GM18909 (cell line): Measurements from ENCODE around the gene INPP4B.

Experiments
- ATAC-seq: cut with Tn5 transposase; IDR thresholded peaks from one replicate; pipeline ENCODE4 v1.9.1; 2021; ENCODE audit warnings: mild to moderate bottlenecking; ENCODE audit not compliant: unreplicated experiment, poor library complexity

The INPP4B gene

DNA sequence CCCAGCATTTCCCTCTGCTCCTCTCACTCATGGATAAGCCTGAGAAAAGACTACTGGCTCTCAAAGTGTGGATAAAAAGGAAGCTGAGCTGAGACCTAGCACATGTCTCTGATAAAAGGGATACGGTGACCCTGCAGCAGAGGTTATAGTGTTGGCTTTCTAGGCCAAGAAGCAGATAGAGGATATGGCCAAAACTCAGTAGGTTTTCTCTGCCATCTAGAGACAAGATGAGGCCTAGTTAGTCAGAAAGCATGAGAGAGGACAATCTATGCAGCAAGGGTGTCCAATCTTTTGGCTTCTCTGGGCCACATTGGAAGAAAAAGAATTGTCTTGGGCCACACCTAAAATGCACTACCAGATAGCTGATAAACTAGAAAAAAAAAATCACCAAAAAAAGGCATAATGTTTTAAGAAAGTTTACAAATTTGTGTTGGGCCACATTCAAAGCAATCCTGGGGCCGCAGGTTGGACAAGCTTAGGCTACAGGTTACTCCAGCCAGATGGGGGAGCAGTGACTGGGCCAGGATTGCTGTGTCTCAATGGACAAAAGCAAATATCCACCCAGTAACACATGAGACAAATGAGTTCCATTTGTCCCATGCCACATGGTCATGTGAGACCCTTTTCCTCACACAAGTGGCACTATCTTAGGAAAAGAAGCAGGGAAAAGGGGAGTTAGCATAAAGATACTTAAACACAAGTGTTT is 411.4 kb downstream of the INPP4B start:
- ATAC-seq: no peak

DNA sequence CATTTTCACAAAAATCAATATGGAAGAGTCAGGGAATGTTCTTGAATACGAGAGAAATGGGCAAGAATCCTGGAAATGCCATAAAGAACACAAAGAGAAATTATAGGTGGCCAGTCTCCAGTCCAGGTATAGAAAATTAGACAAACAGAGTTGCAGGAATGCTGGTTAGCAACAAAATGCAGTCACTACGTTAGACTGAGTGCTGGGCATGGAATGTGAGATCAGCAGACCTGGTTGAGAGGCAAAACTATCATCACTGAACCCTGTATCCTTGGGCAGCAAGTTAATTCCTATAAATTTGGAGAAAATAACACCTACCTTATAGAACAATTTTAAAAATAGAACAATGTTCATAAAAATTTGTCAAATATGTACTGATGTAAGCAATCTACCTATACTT is 417.4 kb downstream of the INPP4B start:
- no peak for ATAC-seq

DNA sequence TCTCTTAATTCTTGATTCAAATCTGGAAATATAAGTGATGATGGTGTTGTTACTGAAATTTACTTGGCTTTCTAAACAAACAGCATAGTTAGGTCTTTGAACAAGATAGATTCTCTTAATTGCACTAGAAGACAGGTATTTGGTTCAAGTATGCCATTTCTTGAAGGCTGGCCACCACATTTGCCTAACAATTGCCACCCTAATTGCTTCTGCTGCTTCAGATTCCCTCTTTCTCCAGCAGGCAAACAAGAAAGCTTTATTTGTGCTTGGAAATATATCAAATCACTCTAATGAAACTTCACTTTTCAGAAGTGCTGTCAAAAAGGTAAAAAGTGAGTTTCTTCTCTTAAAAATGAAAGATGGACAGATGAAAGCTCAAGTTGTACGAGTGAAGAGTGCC is 418.6 kb downstream of the INPP4B start:
- no peak for ATAC-seq

DNA sequence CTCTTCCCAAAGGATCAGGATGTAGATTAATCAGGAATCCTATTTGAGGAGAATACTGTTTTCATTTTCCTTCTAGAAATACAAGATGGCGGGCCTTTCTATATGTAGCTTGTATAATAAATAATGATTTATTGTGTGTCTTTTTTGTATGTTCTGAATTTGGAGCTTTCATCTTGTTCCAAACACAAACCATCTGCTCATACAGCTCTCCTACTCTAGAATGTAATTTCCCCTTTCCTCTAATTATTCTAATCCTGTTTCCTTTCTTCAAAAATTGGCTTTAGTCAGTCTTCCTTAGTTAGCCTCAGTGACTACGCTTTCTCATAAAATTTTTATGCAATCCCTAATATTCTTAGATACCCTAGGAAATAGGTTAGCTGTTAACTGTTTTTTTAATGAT is 422.2 kb downstream of the INPP4B start:
- no peak for ATAC-seq

DNA sequence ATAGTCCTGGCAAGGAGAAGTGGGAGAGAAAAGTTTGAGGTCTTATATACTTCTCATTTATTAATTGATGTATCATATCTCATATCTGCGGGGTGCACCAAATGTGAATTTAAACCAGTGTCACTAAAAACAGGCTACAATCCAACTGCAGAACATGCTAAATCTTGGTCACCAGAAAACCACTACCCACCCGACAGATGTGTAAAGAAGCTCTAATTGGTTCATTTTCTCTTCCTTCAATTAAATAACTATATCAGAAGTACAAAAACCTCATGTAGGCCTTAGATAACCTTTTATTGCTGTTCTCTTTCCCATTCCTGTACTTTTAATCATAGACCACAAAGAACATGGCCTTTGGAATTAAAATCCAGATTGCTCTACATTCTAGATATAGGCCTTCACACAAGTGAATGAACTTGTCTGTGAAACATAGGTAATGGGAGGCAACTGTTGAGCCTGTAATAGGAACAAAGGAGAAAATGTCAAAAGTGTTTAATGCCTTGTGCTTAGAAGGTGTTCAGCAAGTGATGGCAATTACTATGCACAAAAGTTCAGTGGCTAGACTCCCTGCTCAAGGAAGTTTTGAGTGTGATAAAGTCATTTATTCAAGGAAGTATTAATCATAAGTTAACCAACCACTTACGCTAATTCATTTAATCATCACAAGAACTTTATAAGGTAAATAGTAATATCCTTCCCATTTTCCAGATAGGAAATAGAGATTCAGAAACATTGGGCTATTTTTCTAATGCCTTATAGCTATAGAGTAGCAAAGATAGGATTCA is 425.6 kb downstream of the INPP4B start:
- no peak for ATAC-seq

DNA sequence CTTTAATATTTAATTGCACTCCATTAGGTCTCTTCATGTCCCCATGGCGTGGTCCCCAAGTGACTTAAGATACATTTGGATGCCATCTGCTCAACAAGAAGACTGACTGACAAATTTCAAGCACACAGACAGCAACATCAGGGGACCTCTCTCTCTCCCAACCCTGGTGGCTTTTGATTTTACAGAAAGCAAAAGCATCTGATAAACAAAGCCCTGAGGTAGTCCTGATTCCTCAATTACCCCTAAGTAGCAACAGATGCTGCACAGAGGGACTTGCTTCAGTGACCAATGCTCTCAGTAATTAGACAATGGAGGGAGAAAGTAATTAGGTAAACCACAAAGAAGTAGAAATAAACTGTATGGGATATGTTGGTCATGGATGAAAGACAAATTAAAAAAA is 426.4 kb downstream of the INPP4B start:
- no peak for ATAC-seq

DNA sequence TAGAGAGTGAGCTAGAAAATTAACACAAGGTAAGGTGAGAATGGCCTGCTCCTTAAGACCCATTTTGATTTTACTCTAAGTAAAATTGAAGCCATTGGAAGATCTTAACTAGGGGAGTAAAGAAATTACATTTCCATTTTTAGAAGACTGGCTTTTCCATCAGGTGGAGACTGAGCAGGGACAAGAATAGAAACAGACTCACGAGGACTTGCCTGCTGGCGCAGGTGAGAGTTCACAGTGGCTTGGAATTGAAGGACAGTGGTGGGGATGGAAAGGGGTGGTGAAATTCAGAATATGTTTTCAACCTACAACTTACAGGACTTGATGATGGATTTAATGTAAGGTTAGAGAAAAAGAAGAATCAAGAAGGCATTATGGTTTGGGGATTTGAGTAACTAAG is 427.4 kb downstream of the INPP4B start:
- no peak for ATAC-seq

DNA sequence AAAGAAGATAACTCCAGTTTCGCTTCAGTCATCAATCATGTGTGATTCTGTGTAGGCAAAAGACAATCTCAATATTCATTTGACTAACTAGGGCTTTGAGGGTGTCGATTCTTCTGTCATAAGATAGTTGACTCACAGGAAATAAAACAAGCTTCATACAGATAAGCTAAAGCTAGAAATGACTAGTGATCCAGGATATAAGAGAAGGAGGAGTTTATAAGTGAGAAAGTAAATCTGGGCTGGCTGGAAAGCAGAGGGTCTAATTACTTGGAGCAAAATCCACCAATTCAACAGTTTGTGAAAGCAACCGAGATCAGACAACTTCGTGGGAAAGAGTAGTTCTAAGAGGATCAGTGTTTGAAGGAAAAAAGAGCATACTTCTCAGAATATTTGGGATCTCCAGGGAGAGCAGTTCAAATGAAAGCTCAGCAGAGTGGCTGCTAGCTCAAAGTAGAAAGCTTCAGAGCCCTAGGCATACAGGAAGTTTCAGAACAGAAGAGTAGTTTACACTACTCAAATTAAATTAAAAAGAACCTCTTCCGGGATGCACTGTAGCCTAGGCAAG is 429.3 kb downstream of the INPP4B start:
- no peak for ATAC-seq

DNA sequence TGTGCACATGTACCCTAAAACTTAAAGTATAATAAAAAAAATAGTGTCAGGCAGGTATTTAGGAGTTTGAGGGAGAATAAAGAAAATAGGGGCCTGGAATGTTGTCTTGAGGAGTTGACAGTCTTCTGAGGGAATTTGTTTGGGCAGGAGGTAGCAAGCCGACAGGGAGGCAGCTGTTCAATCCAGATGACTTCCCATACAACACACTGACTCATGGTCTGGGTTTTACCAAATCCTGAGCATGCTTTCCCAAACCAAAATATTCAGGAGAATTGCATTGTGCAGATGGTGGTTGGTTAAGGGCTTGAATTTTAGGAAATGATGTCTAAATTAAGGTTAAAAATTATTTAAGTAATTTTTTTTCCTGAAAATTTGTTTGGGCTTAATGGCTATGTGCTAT is 430.0 kb downstream of the INPP4B start:
- no peak for ATAC-seq

DNA sequence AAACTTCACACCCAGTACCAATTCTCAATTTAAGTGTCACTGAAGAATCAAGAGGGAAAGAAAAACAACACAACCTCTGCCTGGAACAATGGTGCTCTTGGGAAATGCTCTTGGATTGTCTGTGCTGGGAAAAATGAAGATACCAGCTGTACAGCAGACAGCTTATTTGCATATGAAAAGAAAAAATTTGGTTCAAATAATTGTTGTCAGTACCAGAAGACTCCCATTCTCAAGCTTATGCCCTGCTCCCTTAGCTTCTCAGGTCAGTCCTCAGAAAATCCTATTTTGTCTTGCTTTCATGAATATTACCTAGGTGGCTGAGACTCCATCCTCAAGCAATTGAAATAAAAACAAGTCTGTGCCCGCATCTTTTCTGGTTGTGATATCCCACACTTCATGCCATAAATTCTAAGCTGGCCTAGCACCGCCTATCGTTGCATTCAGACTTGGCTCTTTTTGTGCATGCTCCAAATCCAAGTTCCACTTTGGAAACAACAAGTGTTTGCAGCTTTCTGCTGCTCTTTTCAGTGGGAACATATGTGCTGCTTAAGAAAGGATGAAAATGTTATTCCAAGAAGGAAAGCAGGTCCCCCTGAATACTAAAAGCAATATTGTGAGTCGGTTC is 431.6 kb downstream of the INPP4B start:
- no peak for ATAC-seq

DNA sequence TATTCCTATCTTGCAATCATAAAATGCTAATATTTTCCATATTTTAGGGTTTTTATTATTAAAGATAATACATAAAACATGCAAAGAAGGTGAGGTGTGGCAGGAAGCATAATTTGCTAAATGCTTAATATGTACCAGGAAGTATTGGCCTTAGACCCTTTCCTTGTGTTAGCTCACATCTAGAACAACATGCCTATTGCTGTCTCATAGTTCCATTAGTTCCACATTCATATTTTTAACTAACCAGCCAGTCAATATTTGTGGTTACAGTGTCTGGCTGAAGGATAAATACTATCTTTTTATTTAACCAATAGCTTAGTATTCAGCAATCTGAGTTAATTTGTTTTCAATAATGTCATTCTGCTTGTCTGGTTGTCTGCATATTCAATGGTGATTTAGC is 432.6 kb downstream of the INPP4B start:
- ATAC-seq: no peak

DNA sequence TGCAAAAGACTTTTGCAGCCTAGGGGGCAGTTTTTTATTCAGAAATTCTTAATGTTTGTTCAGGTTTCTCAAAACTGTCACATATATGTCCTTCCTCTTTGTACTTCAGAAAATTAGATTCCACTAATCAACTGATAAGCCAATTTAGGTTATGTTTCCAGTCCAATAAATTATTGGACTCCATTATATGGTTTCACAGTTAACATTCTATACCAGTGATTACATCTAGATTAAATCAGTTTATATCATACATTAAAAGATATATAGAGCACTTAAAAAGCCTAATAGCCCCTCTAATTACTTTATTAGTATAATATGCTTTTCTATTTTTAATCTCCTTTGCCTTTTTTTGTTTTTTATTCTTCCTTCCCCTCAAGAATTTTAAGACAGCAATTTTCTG is 434.1 kb downstream of the INPP4B start:
- no peak for ATAC-seq

DNA sequence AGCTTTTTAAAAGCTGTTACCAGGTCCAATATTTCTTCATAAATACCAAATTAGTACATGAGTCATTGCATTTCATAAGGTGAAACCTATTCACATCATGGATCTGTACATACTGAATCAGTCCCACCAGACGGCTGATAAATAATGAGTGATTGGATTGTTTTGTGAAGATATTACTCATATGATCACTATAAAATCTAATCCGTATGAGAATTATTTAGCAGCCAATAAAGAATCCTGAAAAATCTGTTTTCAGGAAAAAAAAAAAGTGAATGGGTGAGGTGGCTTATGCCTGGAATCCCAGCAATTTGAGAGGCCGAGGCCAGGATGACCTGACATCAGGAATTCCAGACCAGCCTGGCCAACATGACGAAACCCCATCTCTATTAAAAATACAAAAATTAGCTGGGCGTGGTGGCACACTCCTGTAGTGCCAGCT is 438.1 kb downstream of the INPP4B start:
- ATAC-seq: no peak

DNA sequence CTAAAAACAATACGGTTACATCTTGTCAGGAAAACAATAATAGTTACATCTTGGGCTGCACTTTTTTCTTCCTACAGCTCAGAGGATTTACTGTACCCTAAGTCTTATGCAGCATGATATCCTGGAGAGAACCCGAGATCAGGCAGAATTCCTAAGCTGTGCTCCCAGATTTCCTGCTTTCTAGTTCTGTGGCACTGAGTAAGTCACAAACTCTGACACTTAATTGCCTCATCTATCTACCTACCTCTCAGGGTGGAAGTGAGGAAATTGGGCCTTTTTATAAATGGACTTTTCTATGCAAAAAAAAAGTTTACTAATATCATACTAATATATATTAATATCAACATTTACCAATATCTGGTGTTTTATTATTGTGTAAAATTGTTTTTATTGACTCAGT is 438.5 kb downstream of the INPP4B start:
- ATAC-seq: no peak

DNA sequence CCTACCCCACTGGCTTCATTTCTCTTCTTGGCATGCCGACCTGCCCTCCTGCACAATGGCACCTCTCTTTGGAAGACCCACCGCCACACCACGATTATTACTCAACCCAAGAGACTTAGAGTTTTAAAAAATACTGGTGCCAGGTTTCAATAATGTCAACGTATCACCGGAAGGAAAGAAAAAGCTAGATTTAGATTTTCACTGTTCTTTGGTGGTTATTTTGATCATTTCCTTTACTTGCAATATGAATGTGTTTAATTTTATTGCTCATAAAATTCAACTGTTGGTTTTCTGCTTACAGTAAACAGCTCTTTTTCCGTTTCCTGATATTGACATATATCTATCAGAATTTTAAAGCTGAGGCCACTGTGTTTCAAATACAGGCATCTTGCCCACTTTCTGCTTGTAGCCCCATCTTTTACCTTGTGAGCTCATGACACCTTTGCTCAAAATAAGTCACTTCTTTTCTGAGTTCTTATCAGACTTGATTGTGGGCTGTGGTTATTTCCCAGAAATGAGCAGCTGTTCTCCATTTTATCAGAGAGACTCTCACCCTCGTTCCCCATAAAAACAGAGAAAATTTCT is 439.1 kb downstream of the INPP4B start:
- no peak for ATAC-seq

DNA sequence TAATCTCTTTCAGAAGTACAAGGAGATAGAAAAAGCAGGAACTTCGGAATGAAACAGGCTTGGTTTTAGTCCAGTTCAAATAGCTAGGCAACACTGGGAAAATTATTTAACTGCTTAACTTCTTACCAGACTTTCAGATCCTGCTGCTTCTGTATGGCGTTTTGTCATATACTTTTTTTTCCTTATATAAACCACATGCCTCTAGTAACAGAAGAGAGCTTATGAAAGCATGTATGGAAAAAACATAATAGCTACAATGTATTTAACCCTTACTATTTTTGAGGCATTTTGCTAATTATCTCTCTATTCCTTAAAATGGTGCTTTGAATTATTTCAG is 439.6 kb downstream of the INPP4B start:
- ATAC-seq: no peak

DNA sequence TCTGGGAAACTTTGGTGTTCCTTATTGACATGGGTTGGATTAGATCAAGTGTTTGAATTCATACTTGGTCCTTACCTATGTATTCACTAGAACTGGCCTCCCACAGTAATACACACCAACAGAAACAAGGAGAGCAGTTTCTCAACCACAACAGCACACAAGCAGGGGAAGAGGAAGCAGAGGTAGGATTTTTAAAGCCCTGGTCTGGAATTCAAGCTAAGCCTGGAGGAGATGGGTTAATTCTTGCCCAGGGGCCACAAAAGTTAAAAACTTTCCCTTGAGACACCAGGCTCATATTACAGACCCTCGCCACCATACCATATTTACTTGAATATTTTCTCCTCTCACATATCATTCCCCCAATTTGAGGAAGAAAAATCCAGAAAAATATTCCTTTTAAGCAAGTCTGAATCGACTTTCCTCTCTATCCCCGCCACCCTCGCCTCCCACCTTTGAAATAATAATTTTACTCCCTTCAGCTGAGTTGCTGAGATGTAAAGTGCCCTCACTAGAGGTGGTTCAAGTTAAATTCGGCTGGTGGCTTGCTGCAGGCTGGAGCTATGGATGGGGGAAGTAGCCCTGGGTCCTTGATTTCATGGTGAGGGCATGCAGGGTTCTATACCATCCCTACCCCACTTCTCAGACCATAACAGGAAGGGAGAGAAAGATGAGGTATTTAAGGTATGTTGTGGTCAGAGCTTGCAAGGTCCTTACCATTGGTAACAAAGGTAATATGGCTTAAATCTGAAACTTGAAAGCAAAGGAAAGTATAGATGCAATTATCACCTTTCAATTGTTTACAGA is 440.2 kb downstream of the INPP4B start:
- peak; percentile 36 for ATAC-seq

DNA sequence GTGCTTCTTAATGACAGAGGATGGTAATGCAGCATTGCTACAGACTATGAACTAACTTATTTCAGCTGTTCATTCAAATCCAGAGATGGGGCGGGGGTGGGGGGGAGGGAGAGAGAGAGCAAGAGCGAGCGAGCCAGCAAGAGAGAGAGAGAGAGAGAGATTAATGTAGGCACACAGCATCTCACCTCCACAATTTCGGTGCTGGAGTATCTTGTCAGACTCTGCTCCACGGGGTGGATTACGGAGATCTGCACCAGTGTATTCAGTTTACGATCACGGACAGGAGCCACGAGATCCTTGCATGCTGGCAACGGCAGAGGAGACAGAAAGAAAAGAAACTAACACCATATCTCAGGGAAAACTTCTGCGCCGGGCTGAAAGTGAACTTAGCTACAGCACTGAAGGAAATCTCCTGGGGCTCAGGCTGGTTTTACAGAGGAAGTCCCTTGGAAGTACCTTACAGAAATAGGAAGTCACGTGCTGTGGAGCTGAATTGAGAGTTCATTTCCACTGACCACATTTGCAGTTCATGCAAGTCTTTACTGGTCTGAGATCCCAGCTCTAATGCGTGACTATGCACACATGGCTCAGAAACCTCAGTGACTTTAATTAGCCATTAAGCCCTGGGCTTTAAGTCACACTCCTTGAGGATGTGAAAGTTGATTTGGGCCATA is 440.9 kb downstream of the INPP4B start:
- ATAC-seq: peak; percentile 59

DNA sequence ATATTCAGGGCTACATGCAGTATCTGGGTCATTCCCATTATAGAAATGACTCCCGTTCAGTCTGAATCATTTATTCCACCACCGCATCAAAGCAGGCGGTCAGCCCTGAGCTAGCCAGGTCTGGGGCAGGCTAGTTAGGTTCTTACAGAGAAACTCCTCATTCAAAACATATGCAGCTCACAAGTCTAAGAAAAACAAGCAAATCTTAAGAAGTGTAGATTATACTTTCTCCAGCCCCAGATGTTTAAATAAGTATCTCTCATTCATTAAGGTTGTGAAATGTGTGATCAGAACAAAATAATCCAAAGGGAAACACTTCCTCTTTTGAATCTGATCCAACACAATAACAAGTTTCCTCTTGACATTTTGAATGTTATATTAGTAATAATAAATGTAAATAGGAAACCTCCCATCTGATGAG is 441.9 kb downstream of the INPP4B start:
- ATAC-seq: no peak

DNA sequence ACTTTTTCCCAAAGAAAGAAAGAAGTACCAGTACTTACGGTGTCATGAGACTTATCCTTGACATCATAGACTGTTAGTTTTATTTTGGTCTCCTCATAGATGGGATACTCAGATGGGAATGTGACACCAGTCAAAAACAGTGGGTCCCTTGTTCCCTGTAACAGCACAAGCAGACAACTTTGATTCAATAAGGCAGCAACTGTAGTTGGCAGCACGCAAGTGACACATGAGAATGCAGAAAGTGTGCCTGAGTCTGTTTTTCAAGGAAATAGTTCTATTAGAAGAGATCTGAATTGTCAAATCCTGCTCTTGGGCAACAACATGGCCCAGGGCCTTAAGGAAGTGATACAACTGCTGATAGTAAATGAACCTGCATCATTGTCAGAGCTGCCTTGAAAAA is 443.2 kb downstream of the INPP4B start:
- no peak for ATAC-seq
